ENCODE results near the gene MYO15A.

Gene MYO15A

GRCh38 chr17:18139949-18140348 lies 31.4 kb downstream of the MYO15A start:
- Histone ChIP-seq H3K27ac (ENCODE audit: low read length) (no peak overlapping the region), H3K36me3 (replicated peaks; ENCODE audit: insufficient read depth, low read length) (no peaks in the 10 kb centered on the region), H3K4me1 (ENCODE audit: low read length) (no peaks in the 10 kb centered on the region), H3K9me3 (replicated peaks; ENCODE audit: insufficient read depth, low read length) (no peaks in the 10 kb centered on the region), H3F3A (ENCODE audit: insufficient read depth, low read length) (no peaks in the 10 kb centered on the region), H3K4me3 (ENCODE audit: low read length) (no peak overlapping the region), H4K20me1 (ENCODE audit: insufficient read depth, low read length) (no peaks in the 10 kb centered on the region), H3K9me2 (replicated peaks; ENCODE audit: insufficient read depth, low read length) (no peaks in the 10 kb centered on the region), H3K9ac (ENCODE audit: low read length) (no peak overlapping the region), H2AFZ (ENCODE audit: low read length) (no peak overlapping the region), H3K4me2 (ENCODE audit: low read depth, low read length) (no peak overlapping the region), H3K79me2 (ENCODE audit: low read length) (no peaks in the 10 kb centered on the region), H3K27me3 (replicated peaks; ENCODE audit: insufficient read depth, low read length) (no peaks in the 10 kb centered on the region)
- no peak for DNase-seq
- TF ChIP-seq CTCF (IDR thresholded peaks at IDR 0.05; ENCODE audit: low read length) (no peak), EZH2 (optimal IDR thresholded peaks at IDR 0.05; ENCODE audit: low read depth, low read length) (no peak), EZH2phosphoT487 (IDR thresholded peaks at IDR 0.05; ENCODE audit: low read length) (no peak)

- peak; percentile 4 for DNase-seq
- H3K79me2 ChIP-seq (ENCODE audit: low read length): no peaks in the 10 kb centered on the region
- no peaks in the 10 kb centered on the region for H3K4me1 ChIP-seq (ENCODE audit: low read length)
- no peak overlapping the region for H2AFZ ChIP-seq (ENCODE audit: low read length)
- no peak overlapping the region for H3K9ac ChIP-seq (ENCODE audit: low read length)
- no peak overlapping the region for H3K4me3 ChIP-seq (ENCODE audit: low read length)
- H3K9me2 ChIP-seq (replicated peaks; ENCODE audit: insufficient read depth, low read length): no peaks in the 10 kb centered on the region
- no peaks in the 10 kb centered on the region for H3K36me3 ChIP-seq (replicated peaks; ENCODE audit: insufficient read depth, low read length)
- H3F3A ChIP-seq (ENCODE audit: insufficient read depth, low read length): no peaks in the 10 kb centered on the region
- H3K9me3 ChIP-seq (replicated peaks; ENCODE audit: insufficient read depth, low read length): no peaks in the 10 kb centered on the region
- TF ChIP-seq EZH2 (optimal IDR thresholded peaks at IDR 0.05; ENCODE audit: low read depth, low read length): no peak
- TF ChIP-seq EZH2phosphoT487 (IDR thresholded peaks at IDR 0.05; ENCODE audit: low read length): no peak
- no peak for TF ChIP-seq CTCF (IDR thresholded peaks at IDR 0.05; ENCODE audit: low read length)
- H4K20me1 ChIP-seq (ENCODE audit: insufficient read depth, low read length): no peaks in the 10 kb centered on the region
- H3K4me2 ChIP-seq (ENCODE audit: low read depth, low read length): no peak overlapping the region
- no peak overlapping the region for H3K27ac ChIP-seq (ENCODE audit: low read length)
- H3K27me3 ChIP-seq (replicated peaks; ENCODE audit: insufficient read depth, low read length): no peaks in the 10 kb centered on the region
These were observed 32.1 kb downstream of the MYO15A start for GRCh38 chr17:18140648-18141047.

GRCh38 chr17:18141210-18141803 lies 32.8 kb downstream of the MYO15A start:
- DNase-seq: peak; percentile 60
- no peak for TF ChIP-seq EZH2phosphoT487 (IDR thresholded peaks at IDR 0.05; ENCODE audit: low read length)
- TF ChIP-seq CTCF (IDR thresholded peaks at IDR 0.05; ENCODE audit: low read length): peak; percentile 66
- H3K4me1 ChIP-seq (ENCODE audit: low read length): no peaks in the 10 kb centered on the region
- no peaks in the 10 kb centered on the region for H4K20me1 ChIP-seq (ENCODE audit: insufficient read depth, low read length)
- no peaks in the 10 kb centered on the region for H3K79me2 ChIP-seq (ENCODE audit: low read length)
- H3F3A ChIP-seq (ENCODE audit: insufficient read depth, low read length): no peaks in the 10 kb centered on the region
- H3K36me3 ChIP-seq (replicated peaks; ENCODE audit: insufficient read depth, low read length): no peaks in the 10 kb centered on the region
- H3K4me3 ChIP-seq (ENCODE audit: low read length): no peak overlapping the region
- H3K9me2 ChIP-seq (replicated peaks; ENCODE audit: insufficient read depth, low read length): no peaks in the 10 kb centered on the region
- H3K9me3 ChIP-seq (replicated peaks; ENCODE audit: insufficient read depth, low read length): no peaks in the 10 kb centered on the region
- no peak overlapping the region for H2AFZ ChIP-seq (ENCODE audit: low read length)
- H3K4me2 ChIP-seq (ENCODE audit: low read depth, low read length): no peak overlapping the region
- H3K27ac ChIP-seq (ENCODE audit: low read length): no peak overlapping the region
- H3K9ac ChIP-seq (ENCODE audit: low read length): no peak overlapping the region
- H3K27me3 ChIP-seq (replicated peaks; ENCODE audit: insufficient read depth, low read length): no peaks in the 10 kb centered on the region
